ENCODE results near the gene PDE1A.

DNA sequence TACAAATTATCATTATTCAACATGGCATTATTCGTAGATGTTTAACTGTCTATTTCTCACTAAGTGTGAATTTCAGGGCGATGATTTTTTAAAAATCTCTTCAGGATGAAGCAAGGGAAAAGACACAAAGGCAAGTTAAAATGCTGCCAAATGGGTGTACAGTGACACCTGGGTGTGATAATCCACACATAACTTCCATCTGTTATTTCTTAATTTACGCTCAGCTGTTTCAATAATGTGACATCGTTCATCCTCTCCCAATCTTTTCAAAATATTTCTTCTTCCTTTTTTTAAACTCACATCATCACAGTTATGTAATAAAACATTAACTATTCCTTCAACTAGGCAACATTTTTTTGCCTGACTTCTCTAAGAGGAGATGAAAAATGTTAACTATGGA lies 10.6 kb downstream of the PDE1A start:
- TF ChIP-seq, protein P1, sequence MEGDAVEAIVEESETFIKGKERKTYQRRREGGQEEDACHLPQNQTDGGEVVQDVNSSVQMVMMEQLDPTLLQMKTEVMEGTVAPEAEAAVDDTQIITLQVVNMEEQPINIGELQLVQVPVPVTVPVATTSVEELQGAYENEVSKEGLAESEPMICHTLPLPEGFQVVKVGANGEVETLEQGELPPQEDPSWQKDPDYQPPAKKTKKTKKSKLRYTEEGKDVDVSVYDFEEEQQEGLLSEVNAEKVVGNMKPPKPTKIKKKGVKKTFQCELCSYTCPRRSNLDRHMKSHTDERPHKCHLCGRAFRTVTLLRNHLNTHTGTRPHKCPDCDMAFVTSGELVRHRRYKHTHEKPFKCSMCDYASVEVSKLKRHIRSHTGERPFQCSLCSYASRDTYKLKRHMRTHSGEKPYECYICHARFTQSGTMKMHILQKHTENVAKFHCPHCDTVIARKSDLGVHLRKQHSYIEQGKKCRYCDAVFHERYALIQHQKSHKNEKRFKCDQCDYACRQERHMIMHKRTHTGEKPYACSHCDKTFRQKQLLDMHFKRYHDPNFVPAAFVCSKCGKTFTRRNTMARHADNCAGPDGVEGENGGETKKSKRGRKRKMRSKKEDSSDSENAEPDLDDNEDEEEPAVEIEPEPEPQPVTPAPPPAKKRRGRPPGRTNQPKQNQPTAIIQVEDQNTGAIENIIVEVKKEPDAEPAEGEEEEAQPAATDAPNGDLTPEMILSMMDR (IDR thresholded peaks at IDR 0.05) = no peak
- no peak for TF ChIP-seq POLR2A (IDR thresholded peaks at IDR 0.05)

All from right lobe of liver (tissue), 4 donors.